Hepatocyte (in vitro differentiated cells): Measurements from ENCODE around the gene NXPH2.

ENCODE experiments used
- EZH2 ChIP-seq: fragments of 200-600 bp; sonication (generic); IDR thresholded peaks from 2 replicates; pipeline ENCODE4 v1.6.1; 2016; ENCODE audit warnings: antibody characterized with exemption, mild to moderate bottlenecking, borderline replicate concordance
- TF ChIP-seq, protein P1 (sequence below): fragments of 200-600 bp; sonication (generic); IDR thresholded peaks from 2 replicates; pipeline ENCODE4 v1.5.1; 2016; ENCODE audit warnings: antibody characterized with exemption, mild to moderate bottlenecking; ENCODE audit not compliant: poor library complexity

GRCh38 chr2:138621139-138621538 lies 159.1 kb downstream of the NXPH2 start:
- TF ChIP-seq, protein P1, sequence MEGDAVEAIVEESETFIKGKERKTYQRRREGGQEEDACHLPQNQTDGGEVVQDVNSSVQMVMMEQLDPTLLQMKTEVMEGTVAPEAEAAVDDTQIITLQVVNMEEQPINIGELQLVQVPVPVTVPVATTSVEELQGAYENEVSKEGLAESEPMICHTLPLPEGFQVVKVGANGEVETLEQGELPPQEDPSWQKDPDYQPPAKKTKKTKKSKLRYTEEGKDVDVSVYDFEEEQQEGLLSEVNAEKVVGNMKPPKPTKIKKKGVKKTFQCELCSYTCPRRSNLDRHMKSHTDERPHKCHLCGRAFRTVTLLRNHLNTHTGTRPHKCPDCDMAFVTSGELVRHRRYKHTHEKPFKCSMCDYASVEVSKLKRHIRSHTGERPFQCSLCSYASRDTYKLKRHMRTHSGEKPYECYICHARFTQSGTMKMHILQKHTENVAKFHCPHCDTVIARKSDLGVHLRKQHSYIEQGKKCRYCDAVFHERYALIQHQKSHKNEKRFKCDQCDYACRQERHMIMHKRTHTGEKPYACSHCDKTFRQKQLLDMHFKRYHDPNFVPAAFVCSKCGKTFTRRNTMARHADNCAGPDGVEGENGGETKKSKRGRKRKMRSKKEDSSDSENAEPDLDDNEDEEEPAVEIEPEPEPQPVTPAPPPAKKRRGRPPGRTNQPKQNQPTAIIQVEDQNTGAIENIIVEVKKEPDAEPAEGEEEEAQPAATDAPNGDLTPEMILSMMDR = no peak
- no peak for TF ChIP-seq EZH2
